Measurements from ENCODE around the gene CD200R1L. TPM values are rescaled to one million over a fixed set of nuclear protein-coding genes. Genes with fewer than 3 reads are reported as not detected.

The CD200R1L gene
- total RNA-seq, 2 experiments from 2014 or later, result not detected

GRCh38 chr3:112793326-112794081 lies 53.2 kb downstream of the CD200R1L start:
- Histone ChIP-seq H3K79me2 (ENCODE audit: insufficient read depth, low read depth, low read length) (no peaks in the 10 kb centered on the region), H3K4me3 (ENCODE audit: low read depth, low read length, poor library complexity, severe bottlenecking) (no peak overlapping the region), H3K36me3 (ENCODE audit: insufficient read depth, low read length) (no peaks in the 10 kb centered on the region), H3K27ac (ENCODE audit: low read depth, low read length, poor library complexity, severe bottlenecking) (no peak overlapping the region), H3K4me2 (ENCODE audit: low read length) (no peak overlapping the region), H3K4me1 (ENCODE audit: insufficient read depth, low read length, poor library complexity, severe bottlenecking) (peaks cover 8% of the 10 kb centered on the region), H2AFZ (ENCODE audit: low read length) (peak overlapping the region; percentile 34; the same call in 1 of the 2 replicates), H3K9me3 (ENCODE audit: low read length) (no peaks in the 10 kb centered on the region), H3K9me2 (ENCODE audit: insufficient read depth, low read length) (no peaks in the 10 kb centered on the region), H4K20me1 (ENCODE audit: insufficient read depth, low read length) (no peaks in the 10 kb centered on the region)
- CTCF ChIA-PET (ENCODE audit: unreplicated experiment), result no interaction called here
- BruUV-seq (replicated peaks), result no TSS peak
- POLR2A ChIA-PET, result interaction anchor here (0.6 to 1.2 kb wide), 3 partner anchors 8 to 81 kb away, joined by 3 to 5 read pairs (median 3); no protein-coding TSS in a partner anchor
- TF ChIP-seq EZH2phosphoT487 (IDR thresholded peaks at IDR 0.05; ENCODE audit: borderline replicate concordance, low read depth, low read length) (no peak), CTCF (conservative IDR thresholded peaks at IDR 0.05; ENCODE audit: low read length) (no peak)
- no peak for DNase-seq (ENCODE audit: low spot score)
- intact Hi-C loops (cut with micrococcal nuclease; ENCODE audit: unreplicated experiment), result no loop called here

DNA sequence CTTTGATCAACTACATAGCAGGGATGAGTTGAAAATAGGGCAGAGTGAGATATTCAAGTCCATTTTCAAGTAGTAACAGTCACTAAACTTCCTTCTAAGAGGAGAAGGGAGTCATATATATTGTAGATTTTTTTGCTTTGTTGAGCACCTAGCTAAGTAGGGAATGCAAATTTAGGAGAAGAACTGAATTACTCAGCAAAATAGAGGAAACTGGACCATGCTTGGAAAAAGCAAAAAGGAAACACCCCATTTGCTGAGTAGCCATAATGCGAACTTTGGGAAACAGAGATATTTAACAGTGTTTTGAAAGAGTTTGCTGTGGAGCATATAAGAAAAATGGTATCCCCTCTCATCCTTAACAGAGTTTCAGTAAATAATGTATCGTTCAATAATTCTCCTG lies 54.9 kb downstream of the CD200R1L start:
- TF ChIP-seq CTCF (conservative IDR thresholded peaks at IDR 0.05; ENCODE audit: low read length) (no peak), EZH2phosphoT487 (IDR thresholded peaks at IDR 0.05; ENCODE audit: borderline replicate concordance, low read depth, low read length) (no peak)
- ChIA-PET POLR2A (interaction anchor here (1.7 to 1.9 kb wide), 2 partner anchors 16 to 18 kb away, joined by 5 to 11 read pairs; no protein-coding TSS in a partner anchor), CTCF (ENCODE audit: unreplicated experiment) (no interaction called here)
- no peak for DNase-seq (ENCODE audit: low spot score)
- intact Hi-C loops (cut with micrococcal nuclease; ENCODE audit: unreplicated experiment), result no loop called here
- no peaks in the 10 kb centered on the region for H3K36me3 ChIP-seq (ENCODE audit: insufficient read depth, low read length)
- H3K4me2 ChIP-seq (ENCODE audit: low read length), result no peak overlapping the region
- no peak overlapping the region for H3K27ac ChIP-seq (ENCODE audit: low read depth, low read length, poor library complexity, severe bottlenecking)
- no peaks in the 10 kb centered on the region for H3K79me2 ChIP-seq (ENCODE audit: insufficient read depth, low read depth, low read length)
- no peaks in the 10 kb centered on the region for H3K9me3 ChIP-seq (ENCODE audit: low read length)
- H3K4me1 ChIP-seq (ENCODE audit: insufficient read depth, low read length, poor library complexity, severe bottlenecking), result peaks cover 8% of the 10 kb centered on the region
- no TSS peak for BruUV-seq (replicated peaks)
- H3K4me3 ChIP-seq (ENCODE audit: low read depth, low read length, poor library complexity, severe bottlenecking), result no peak overlapping the region
- no peak overlapping the region for H2AFZ ChIP-seq (ENCODE audit: low read length)
- H3K9me2 ChIP-seq (ENCODE audit: insufficient read depth, low read length), result no peaks in the 10 kb centered on the region
- no peaks in the 10 kb centered on the region for H4K20me1 ChIP-seq (ENCODE audit: insufficient read depth, low read length)

DNA sequence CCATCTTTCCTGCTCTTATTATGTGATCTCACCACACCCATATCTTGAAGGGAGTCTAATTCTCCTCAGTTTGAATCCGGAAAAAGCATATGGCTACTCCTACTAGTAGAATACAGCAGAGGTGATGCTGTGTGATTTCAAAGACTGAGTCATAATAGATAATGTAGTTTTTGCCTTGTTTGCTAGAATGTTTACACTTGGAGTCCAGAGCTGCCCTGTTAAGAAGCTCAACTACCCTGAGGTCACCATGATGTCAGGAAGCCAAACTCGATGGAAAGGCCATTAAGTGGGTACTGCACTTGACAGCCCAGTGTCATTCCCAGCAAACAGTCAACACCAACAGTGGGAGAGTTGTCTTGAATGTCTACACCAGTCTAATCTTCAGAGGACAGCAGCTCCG lies 56.9 kb downstream of the CD200R1L start:
- peaks cover 8% of the 10 kb centered on the region for H3K4me1 ChIP-seq (ENCODE audit: insufficient read depth, low read length, poor library complexity, severe bottlenecking)
- H3K36me3 ChIP-seq (ENCODE audit: insufficient read depth, low read length), result no peaks in the 10 kb centered on the region
- H3K4me3 ChIP-seq (ENCODE audit: low read depth, low read length, poor library complexity, severe bottlenecking), result no peak overlapping the region
- H4K20me1 ChIP-seq (ENCODE audit: insufficient read depth, low read length), result no peaks in the 10 kb centered on the region
- BruUV-seq (replicated peaks), result no TSS peak
- H3K9me2 ChIP-seq (ENCODE audit: insufficient read depth, low read length), result no peaks in the 10 kb centered on the region
- intact Hi-C loops (cut with micrococcal nuclease; ENCODE audit: unreplicated experiment), result no loop called here
- H2AFZ ChIP-seq (ENCODE audit: low read length), result no peak overlapping the region
- no peak for DNase-seq (ENCODE audit: low spot score)
- no peak overlapping the region for H3K4me2 ChIP-seq (ENCODE audit: low read length)
- no peak for TF ChIP-seq EZH2phosphoT487 (IDR thresholded peaks at IDR 0.05; ENCODE audit: borderline replicate concordance, low read depth, low read length)
- no peak overlapping the region for H3K27ac ChIP-seq (ENCODE audit: low read depth, low read length, poor library complexity, severe bottlenecking)
- ChIA-PET POLR2A (no interaction called here), CTCF (ENCODE audit: unreplicated experiment) (no interaction called here)
- H3K9me3 ChIP-seq (ENCODE audit: low read length), result no peaks in the 10 kb centered on the region
- H3K79me2 ChIP-seq (ENCODE audit: insufficient read depth, low read depth, low read length), result no peaks in the 10 kb centered on the region

Measured in OCI-LY7 (cell line).